Hematopoietic multipotent progenitor cell (in vitro differentiated cells): Measurements from ENCODE around the gene CEP43. TPM values are rescaled to one million over a fixed set of nuclear protein-coding genes. Genes with fewer than 3 reads are reported as not detected.

ENCODE experiments used
- DNase-seq, 3 donors: peaks; one replicate each; pipeline ENCODE4 v3.0.0-alpha.2; 2011 to 2015; ENCODE audit warnings: low read depth in 2 of 3, low spot score in 2 of 3
- total RNA-seq: library from RNA; depleted of rRNA; stranded (reverse); fragments of >200 nt; gene quantifications from one replicate; pipeline ENCODE4 v1.2.3, GENCODE V29; 2012

The CEP43 gene, protein sequence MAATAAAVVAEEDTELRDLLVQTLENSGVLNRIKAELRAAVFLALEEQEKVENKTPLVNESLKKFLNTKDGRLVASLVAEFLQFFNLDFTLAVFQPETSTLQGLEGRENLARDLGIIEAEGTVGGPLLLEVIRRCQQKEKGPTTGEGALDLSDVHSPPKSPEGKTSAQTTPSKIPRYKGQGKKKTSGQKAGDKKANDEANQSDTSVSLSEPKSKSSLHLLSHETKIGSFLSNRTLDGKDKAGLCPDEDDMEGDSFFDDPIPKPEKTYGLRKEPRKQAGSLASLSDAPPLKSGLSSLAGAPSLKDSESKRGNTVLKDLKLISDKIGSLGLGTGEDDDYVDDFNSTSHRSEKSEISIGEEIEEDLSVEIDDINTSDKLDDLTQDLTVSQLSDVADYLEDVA
- total RNA-seq, result 5.7 TPM

DNA sequence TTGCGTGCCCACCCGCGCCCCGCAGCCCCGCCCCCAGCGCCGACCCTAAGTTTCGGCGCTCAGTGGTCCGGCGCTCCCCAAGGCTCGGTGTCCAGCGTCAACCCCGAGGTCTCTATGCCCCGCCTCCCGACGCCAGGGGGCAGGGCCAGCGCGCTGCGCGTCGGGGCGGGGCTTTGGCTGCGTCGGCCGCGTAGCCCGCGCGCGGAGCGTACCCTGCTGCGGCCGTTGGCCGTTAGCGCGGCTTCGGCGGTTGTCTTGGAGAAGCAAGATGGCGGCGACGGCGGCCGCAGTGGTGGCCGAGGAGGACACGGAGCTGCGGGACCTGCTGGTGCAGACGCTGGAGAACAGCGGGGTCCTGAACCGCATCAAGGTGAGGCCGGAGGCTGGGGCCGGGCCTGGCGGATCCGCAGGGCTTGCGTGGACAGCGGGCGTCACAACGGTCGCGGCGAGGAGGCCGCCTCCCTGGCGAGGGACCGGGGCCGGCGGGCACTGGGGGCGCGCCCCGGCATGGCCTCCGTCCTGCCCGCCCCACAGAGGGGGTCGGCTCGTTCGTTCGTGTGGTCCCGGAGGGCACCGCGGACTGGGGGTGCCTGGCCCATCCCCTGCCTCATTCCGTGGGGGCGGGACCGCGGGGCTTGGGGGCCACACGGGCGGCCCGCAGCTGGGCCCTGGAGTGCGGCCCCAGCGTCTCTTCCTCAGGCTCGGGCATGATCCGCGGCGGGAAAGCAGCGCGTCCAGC lies at the start of gene CEP43:
Gene CEP43 (plus strand): TSS at position 253 of the 739 bp plus-strand sequence. CDS start 16 bp downstream, at position 269.
- peak; percentile 79 to 97 (median 96) for DNase-seq

DNA sequence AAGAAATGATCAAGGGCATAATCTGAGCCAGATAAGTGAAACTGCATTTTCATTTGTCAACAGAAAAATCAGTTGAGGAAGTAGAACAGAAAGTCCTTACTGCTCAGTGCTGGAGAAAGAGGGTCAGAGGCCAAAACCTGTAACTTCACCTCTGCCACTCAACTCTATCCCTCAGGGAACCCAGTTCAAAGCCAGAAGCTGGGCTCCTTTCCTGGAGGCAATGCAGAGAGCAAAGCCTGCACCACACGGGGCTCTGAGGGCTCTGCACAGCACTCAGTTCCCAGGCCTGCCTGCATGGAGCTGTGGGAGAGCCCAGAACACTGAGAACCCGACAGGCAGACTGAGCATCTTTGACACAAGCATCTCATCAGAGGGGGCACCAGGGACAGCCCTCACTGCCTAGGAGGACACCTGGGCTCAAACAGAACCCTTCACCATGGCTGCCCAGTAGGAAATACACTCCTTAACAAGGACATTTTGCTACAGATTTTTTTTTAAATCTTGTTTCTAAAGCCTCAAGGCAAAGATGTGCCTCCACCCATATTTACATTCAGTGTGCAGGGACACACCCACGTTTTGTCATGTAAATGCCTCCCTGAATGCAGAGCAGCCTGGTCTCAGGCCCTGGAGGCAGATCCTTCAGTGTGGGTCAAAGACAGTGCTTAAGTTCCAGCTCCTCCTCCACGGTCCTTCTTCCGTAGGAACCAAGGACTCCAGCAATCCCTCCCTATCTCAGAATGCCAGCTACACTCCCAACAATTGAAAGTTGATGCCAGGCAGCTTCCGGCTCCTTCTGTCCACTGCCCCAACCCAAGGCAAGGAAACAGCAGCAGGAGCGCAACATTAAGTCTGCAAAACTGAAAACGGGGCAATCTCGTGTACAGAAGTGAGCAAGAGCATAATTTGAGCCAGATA lies 49.4 kb upstream of the CEP43 start:
- no peak for DNase-seq

DNA sequence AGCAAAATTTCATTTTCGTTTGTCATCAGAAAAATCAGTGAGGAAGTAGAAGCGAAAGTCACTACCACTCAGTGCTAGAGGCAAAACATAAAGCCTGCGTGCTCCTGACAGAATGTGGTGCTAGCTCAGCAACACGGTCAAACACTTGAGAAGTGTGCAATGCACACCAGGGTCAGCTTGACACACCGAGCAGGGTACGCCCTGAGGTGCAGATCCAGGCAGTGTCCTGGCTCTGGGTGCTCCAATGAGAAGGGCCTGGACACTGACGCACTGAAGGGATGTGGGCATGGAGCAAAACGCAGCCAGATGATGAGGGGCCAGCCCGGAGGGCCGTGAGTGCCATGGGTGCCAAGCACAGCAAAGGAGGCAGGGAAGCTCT lies 48.8 kb upstream of the CEP43 start:
- no peak for DNase-seq

DNA sequence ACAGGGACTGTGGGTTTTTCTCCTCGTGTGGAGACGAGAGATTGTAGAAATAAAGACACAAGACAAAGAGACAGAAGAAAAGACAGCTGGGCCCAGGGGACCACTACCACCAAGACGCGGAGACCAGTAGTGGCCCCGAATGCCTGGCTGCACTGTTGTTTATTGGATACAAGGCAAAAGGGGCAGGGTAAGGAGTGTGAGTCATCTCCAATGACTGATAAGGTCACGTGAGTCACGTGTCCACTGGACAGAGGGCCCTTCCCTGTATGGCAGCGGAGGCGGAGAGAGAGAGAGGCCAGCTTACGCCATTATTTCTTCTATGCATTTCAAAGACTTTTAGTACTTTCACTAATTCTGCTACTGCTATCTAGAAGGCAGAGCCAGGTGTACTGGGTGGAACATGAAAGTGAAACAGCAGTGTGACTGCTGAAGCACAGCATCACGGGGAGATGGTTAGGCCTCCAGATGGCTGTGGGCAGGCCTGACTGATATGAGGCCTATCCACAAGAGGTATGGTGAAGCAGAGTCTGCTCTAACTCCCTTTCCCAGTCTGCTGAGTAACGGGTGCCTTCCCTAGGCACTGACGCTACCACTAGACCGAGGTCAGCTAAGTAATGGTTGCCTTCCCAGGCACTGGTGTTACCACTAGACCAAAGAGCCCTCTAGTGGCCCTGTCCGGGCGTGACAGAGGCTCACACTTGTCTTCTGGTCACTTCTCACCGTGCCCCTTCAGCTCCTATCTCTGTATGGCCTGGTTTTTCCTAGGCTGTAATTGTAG lies 48.1 kb upstream of the CEP43 start:
- DNase-seq, result peak in 2 of 3 donors; percentile 50 to 63

DNA sequence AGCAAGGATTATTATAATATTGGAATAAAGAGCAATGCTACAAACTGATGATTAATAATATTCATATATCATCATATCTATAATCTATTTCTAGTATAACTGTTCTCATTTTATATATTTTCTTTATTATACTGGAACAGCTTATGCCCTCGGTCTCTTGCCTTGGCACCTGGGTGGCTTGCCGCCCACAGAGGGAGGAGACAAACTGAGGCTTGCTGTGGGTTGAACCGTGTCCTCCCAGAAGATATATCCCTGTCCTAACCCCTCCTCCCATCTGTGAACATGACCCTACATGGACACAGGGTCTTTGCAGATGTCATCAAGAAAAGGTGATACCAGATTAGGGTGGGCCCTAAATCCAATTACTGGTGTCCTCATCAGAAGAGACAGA lies 47.5 kb upstream of the CEP43 start:
- no peak for DNase-seq

DNA sequence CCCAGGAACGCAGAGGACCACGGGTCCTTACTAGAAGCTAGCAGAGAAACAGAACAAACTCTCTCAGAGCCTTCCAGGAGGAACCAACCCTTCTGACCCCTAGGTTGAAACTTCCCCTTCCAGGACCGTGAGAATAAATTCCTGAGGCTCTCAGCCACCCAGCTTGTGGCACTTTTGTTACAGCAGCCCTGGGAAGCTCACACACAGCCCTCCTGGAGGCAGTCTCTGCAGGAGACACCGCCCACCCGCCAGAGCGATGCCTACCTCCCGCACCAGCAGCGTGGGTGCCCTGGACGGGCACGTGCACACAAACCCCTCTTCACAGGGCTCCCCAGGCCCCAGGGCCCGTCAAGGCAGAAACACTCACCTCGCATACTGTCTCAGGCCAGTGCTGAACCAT lies 47.1 kb upstream of the CEP43 start:
- no peak for DNase-seq

DNA sequence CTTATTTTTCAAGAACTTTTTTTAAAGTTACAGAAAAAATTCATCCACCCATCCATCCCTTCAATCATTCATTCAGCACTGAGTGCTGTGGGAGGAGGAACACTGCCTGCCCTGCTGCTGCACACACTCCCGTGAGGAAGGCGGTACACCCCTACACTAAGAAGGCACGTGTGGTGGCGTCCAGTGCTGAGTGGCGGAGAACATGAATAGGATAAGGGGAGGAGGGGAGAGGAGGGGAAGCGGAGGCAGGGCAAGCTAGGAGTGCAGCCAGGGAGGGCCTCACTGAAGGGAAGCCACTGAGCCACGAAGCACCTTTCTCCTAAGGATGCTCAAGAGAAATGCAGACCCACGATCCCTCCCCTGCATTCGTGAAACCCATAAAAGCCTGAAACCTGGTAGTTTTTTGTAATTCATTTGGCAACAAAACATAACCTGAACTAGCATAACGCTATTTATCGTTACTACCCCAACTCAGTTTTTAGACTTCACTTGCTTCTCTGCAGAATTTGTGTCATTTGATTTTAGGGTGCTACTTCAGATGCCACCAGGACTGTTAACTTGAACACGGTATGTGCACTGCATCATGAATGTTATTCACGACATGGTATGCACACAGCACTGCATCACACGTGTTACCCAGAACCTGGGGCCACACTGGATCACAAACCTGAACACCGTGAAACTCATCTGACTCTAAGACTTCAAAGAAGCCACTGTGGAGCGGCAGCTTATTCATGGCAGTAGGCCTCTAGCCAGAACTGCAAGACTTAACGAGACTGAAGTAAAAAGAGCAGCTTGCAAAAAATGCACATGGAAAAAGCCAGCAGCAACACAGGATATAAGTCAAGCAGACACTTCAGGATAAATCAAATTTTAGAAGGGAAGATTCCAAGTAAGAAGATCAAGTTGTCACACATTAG lies 46.4 kb upstream of the CEP43 start:
- no peak for DNase-seq

DNA sequence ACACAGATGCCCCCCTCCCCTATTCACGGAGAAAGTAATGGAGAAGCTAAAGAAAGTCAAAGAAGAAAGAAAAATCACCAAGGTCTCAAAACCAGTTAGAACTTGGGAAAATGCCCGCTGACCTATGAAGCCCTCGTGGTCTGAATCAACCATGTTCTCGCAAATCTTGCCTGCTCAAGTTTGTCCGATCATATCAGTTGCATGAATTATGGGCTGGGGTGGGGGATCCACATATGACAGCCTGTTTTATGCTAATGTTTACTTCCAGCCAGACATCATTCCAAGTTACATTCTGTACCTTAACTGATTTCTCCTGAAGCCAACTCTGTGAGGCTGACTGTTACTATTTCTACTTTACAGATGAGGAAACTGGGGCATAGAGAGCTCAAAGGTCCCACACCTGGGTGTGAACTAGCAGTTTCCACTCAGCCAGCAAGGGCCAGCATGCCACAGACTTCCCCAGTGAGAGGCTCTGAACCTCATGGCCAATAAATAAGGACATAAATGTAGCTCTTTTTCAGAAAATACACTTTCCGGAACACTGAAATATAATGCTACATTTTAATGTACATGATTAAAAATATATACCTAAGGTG lies 45.0 kb upstream of the CEP43 start:
- no peak for DNase-seq

DNA sequence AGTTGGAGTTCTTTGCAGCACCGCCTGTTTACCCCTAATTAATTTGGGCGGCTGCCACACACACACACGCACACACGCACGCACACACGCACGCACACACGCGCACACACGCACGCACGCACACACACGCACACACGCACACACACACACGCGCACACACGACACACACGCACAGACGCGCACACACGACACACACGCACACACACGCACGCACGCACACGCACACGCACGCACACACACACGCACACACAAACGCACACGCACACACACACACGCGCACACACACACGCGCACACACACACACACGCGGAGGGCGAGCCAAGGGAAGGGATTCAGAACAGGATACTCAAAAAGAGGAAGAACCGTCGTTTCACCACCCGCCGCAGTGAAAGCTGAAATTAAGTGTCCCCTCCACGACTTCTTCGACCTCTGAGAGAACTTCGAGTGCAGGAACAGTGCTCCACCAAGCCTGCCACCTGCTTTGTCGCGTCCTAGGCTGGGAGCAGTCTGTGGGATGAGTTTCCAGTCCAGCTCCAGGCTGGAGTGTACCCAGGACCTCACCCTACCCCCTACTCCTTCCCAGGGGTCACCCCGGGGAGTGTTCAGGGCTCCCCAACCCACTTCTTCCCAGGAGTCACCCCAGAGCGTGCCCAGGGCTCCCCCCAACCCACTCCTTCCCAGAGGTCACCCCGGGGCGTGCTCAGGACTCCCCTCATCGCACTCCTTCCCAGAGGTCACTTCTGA lies 43.9 kb upstream of the CEP43 start:
- peak in 2 of 3 donors; percentile 71 to 87 for DNase-seq

DNA sequence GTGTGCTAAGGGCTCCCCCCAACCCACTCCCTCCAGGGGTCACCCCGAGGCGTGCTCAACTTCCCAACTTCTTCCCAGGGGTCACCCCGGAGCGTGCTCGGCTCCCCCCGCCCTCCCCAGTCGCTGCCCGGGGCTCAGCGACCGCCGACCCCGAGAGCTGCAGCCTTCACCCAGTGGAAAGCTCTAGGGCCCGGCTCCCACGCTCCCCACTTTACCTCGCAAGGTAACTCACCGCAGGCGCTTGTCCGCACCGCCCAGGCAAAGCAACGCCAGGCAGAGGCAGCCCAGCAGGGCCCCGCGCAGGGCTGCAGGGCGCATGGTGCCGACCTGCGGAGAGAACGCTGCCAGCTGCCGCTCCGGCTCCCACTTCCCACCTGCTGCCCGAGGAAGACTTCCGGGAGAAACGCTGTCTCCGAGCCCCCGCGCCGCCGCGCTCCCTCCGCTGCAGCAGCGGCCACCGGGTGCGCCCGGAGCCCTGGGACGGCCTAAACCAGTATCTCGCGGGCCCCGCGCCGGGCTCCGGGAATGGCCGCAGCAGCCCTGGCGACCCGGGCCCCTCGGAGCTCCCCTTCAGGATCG lies 43.2 kb upstream of the CEP43 start:
- no peak for DNase-seq

DNA sequence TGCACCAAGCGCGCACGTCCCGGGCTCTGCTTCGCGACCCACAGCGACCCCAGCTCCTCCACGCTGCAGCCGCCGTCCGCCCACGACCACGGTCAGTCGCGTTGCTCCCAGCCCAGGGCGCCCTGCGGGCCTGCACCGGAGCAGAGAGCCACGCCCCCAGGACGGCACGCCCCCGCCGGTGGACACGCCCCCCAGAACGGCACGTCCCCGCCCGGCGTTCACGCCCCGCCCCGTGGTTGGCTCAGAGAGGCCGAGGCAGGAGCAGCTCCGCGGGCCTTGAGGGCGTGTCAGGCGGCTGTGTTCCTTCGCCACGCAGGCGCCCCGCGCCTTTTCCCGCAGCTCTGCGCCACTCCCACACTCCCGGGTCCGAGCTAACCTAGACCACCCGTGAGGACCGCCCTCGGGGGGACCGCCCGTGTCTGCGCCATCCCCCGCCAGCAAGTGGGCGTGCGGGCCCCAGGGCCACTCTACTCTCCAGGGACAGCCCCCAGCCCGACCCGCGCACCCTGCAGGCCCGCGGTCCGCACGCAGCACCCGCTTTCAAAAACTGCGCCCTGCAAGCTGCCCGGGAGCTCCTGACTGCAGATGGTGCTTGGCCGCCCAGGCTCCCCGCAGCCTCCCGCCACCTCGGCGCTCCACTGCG lies 42.6 kb upstream of the CEP43 start, which contains the start of gene RNASET2:
Gene RNASET2 (minus strand): TSS at position 107 of the 643 bp plus-strand sequence. CDS start 368 bp downstream, outside the sequence.
- DNase-seq, result peak; percentile 90 to 92 (median 91)

DNA sequence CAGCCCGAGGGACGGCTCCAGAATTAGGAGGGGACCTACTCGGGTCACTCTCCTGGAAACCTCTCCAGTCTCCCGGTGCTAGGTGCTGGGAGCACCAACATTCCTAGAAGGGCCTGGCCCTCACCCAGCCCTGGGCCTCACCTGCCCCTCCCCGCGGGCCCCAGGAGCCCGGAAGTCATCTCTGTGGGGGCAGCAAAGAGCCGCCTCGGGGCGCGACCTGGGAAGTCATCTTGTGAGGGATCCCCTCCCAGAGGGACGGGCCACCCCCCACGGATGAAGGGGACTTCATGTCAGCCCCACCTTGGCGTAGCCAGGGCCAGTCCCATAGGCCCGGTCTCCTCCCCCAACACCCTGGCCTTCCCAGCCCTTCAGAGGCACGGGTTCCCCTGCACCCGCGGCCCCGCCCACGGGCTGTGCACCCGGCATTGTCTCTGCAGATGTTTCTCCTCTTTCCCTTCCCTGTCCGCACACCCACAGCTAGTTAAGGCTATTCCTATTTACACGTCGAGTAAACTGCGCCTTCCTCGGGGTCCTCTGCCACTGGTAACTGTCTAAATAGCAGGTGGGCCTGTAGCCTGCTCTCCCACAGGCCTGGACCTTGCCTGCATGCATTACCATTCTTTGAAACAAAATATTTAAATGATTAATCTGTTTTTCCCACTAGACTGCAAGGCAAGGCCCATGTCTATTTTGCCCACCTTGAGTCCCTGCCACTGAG lies 42.0 kb upstream of the CEP43 start:
- peak in 1 of 3 donors; percentile 15 for DNase-seq

DNA sequence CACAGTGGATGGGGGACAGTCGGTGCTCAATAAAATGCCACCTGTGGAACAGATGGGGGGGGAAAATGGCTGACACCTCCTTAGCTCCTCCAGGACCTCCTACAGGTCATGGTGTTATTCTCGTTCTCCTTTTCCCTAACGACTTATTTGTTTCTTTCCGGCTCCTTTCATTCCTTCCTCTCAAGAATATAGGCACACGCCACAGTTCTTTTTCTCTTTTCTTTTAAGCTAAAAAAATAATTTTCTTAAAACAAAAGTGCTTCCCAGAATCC lies 41.5 kb upstream of the CEP43 start:
- no peak for DNase-seq

DNA sequence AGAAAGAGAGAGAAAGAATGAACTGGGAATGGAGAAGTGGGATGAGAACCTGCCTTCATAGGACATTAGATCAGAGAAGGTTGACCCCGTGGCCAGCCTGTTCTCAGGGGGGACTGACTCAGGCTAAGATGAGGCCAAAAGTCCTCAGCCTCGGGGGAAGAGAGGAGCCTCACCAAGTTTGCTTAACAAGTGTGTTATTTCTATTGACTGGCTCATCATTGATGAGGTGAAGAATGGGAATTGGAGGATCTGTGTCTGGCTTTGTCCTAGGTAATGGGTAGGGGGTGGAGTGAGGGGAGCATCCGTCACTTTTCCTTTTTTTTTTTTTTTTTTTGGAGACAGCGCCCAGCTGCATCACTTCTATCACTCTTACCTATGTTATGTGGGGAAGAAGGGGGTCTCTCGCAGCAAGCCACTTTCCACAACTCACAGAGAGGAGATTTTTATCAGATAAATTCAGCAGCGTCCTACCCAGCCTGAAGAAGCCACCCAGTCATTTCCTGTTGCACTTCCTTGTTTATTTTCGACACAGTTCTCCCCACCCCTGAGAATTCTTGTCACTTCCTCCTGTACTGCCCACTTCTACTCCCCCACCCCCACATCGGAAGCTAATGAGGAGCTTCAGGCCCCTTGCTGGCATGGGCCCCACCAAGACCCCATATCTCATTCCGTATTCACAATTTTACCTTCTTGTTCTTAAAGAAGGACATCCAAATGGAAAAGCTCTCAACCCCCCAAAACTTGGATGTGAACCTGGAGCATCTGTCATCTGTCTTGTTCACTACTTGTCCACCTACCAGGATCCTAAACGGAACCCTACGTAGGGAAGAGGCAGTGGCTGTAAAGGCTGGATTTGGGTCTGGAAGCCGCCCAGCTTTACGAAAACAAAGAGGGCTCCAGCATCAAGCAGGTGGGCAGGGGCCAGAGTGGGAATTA lies 40.0 kb upstream of the CEP43 start:
- DNase-seq, result peak in 2 of 3 donors; percentile 68 to 86

DNA sequence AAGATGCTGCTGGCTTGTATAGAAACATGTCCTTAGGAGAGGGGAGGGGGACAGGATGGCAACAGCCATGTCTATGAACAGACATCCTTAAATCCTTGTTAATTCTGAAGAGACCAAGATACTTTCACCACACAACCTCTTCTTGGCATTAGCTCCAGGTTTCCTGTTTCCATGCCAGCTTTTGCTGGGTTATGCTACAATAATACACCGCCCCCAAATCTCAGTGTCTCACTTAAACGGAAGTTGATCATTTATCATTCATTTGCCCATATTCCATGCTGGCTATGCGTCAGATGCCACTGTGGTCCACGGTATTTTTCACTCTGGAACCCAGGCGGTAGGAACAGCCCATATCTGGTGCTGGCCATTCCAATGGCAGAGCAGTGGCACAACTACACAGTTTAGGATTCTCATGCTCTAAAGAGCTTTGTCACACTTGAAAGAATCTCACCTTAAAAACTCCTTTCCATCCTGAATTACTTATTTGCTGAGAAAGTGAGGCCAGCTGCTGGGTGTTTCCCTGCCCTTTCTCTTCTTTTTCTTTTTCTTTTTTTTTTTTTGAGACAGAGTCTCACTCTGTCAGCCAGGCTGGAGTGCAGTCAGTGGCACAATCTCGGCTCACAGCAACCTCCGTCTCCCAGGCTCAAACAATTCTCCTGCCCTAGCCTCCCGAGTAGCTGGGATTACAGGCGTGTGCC lies 39.1 kb upstream of the CEP43 start:
- DNase-seq, result no peak
